ENCODE results near the gene UGT8. TPM values are rescaled to one million over a fixed set of nuclear protein-coding genes. Genes with fewer than 3 reads are reported as not detected.
"Not testable (repeated sequence)": the region's sequence is repeated elsewhere in the genome, so short reads cannot be mapped to it uniquely, and the experiment has no call there.

UGT8 gene
- polyA plus RNA-seq, 2 donors: 0.61 to 1.3 TPM

DNA sequence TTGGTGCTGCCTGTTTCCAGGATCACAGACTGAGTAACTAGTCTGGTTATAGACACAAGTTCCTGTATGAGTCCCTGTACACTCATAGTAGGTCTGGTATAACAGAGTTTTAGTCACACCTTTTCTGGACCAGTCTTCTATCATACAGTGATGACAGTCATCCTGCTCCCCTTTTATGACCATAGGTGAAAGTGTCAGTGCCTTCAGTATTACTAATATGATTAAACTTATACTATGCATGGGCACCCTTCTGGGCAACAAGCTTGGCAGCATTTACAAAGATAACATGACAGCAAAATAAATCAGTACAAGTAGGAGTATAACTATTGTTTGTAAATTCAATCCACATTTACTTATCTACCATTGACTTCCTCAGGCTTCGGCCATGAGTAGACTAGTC is 8.2 kb upstream of the UGT8 start:
- not testable (repeated sequence) for H3K36me3 ChIP-seq (ENCODE audit: control insufficient read depth in 2 of 2, insufficient read depth in 2 of 2, low read length in 1 of 2); H3K4me3 ChIP-seq (ENCODE audit: low read depth in 1 of 2, low read length in 2 of 2); H3K27ac ChIP-seq (ENCODE audit: low read depth in 2 of 2, low read length in 1 of 2); H3K27me3 ChIP-seq (ENCODE audit: control insufficient read depth in 1 of 2, insufficient read depth in 2 of 2, low read length in 2 of 2); H3K4me1 ChIP-seq (ENCODE audit: control insufficient read depth in 2 of 2, insufficient read depth in 2 of 2, low read length in 1 of 2); H3K9me3 ChIP-seq (ENCODE audit: control insufficient read depth in 2 of 2, insufficient read depth in 1 of 2, low read depth in 1 of 2, low read length in 1 of 2)
- WGBS, 2 donors: 92 to 100% methylated on average over 1 of the region's 1 CpG

DNA sequence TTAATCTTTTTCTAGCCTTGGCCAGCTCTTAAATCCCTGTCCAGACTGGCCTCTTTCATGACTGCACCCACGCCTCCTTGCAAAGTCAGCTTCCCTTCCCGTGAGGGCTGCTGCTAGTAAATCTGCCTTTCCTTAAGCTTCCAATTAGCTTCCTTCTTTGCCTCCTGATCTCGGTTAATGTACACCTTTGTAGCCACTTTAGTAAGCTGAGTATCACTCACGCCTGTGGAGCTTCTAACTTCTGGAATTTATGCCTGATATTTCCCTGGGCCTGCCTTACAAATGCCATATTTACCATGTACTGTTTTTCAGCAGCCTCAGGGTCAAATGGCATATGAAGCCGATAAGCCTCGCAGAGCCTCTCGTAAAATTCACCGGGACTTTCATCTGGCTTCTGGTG is 5.1 kb upstream of the UGT8 start:
- no peaks in the 10 kb centered on the region for H3K4me1 ChIP-seq (ENCODE audit: control insufficient read depth in 2 of 2, insufficient read depth in 2 of 2, low read length in 1 of 2)
- no peaks in the 10 kb centered on the region for H3K36me3 ChIP-seq (ENCODE audit: control insufficient read depth in 2 of 2, insufficient read depth in 2 of 2, low read length in 1 of 2)
- peaks cover 0 to 2% of the 10 kb centered on the region in 2 donors for H3K9me3 ChIP-seq (ENCODE audit: control insufficient read depth in 2 of 2, insufficient read depth in 1 of 2, low read depth in 1 of 2, low read length in 1 of 2)
- 74 to 90% methylated on average over 8 of the region's 8 CpGs for WGBS, 2 donors
- no peak overlapping the region for H3K27ac ChIP-seq (ENCODE audit: low read depth in 2 of 2, low read length in 1 of 2)
- no peaks in the 10 kb centered on the region for H3K27me3 ChIP-seq (ENCODE audit: control insufficient read depth in 1 of 2, insufficient read depth in 2 of 2, low read length in 2 of 2)
- no peak overlapping the region for H3K4me3 ChIP-seq (ENCODE audit: low read depth in 1 of 2, low read length in 2 of 2)

DNA sequence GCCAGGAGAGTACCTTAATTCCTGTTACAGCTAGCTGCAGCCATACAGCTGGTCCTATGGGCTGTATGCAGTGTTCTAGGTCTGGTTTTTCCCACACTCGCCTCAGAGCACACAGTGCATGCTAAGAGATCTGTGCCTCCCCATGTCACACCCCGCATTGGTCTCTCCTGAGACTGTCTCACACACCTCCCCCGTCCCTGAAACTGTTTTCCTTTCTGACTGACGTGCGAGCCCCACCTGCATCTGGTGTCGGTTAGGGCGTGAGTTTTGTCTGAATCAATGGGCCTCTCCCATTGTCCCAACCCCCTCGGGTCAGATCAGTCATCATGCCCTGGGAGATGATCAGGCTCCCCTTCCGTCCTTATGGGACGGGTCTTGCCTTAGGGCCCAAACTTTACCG is 3.4 kb upstream of the UGT8 start:
- peaks cover 2 to 4% of the 10 kb centered on the region in 2 donors for H3K4me1 ChIP-seq (ENCODE audit: control insufficient read depth in 2 of 2, insufficient read depth in 2 of 2, low read length in 1 of 2)
- H3K36me3 ChIP-seq (ENCODE audit: control insufficient read depth in 2 of 2, insufficient read depth in 2 of 2, low read length in 1 of 2): no peaks in the 10 kb centered on the region
- H3K9me3 ChIP-seq (ENCODE audit: control insufficient read depth in 2 of 2, insufficient read depth in 1 of 2, low read depth in 1 of 2, low read length in 1 of 2): peaks cover 0 to 2% of the 10 kb centered on the region in 2 donors
- 86 to 88% methylated on average over 11 of the region's 11 CpGs for WGBS, 2 donors
- no peak overlapping the region for H3K4me3 ChIP-seq (ENCODE audit: low read depth in 1 of 2, low read length in 2 of 2)
- no peak overlapping the region for H3K27ac ChIP-seq (ENCODE audit: low read depth in 2 of 2, low read length in 1 of 2)
- H3K27me3 ChIP-seq (ENCODE audit: control insufficient read depth in 1 of 2, insufficient read depth in 2 of 2, low read length in 2 of 2): no peaks in the 10 kb centered on the region

DNA sequence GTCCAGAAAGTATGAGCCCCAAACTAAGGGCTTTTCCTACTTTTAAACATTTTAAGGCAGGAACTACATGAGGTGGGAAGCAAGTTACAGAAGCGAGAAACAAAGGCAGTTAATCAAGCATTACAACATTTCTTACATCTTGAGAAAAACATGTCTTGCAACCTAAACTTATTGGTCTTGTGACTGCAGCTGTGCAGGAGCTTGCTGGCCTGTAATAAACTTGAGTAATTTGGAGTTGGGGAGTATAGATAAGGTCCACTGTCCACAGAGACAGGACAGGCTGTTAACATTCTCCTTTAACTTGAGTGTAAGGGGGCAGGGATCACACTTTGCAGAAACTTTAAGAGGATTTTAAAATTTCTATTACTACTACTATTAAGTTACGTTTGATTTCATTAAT is 2.7 kb upstream of the UGT8 start:
- Histone ChIP-seq H3K4me3 (ENCODE audit: low read depth in 1 of 2, low read length in 2 of 2) (no peak overlapping the region), H3K9me3 (ENCODE audit: control insufficient read depth in 2 of 2, insufficient read depth in 1 of 2, low read depth in 1 of 2, low read length in 1 of 2) (peaks cover 0 to 2% of the 10 kb centered on the region in 2 donors), H3K27me3 (ENCODE audit: control insufficient read depth in 1 of 2, insufficient read depth in 2 of 2, low read length in 2 of 2) (no peaks in the 10 kb centered on the region), H3K36me3 (ENCODE audit: control insufficient read depth in 2 of 2, insufficient read depth in 2 of 2, low read length in 1 of 2) (no peaks in the 10 kb centered on the region), H3K4me1 (ENCODE audit: control insufficient read depth in 2 of 2, insufficient read depth in 2 of 2, low read length in 1 of 2) (peaks cover 2 to 4% of the 10 kb centered on the region in 2 donors), H3K27ac (ENCODE audit: low read depth in 2 of 2, low read length in 1 of 2) (no peak overlapping the region)
- WGBS, 2 donors: 84 to 88% methylated on average over 2 of the region's 2 CpGs

DNA sequence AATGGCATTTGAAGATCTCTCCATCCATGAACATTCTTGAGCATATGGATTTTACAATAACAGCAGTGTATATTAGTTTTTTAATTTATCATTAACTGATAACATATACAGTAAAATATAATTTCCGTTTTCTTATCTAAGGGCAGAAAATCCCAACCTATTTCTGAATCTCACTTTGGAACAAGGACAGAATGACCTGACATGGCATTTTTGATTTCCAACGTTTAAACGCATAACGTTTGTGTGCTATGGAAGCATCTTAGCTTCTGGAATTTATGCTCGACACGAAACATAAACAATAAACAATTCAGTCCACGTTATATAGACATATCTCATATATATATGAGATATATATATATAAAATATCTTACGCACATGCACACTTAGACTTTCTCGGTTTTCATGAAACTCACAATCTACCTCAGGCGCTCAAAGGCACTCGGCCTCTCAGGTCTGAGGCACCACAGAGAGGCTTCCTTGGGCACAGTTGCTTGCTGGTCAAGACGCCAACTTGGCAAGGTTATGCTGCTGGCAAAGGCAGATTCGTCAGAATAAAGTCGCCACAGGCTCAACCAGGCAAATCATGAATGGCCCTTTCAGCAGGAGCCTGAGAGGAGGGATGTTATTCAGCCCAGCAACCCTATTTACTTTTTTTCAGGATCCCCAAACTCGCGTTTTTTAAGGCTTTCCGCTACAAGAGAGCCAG is 1.0 kb upstream of the UGT8 start:
- WGBS, 2 donors: 43 to 52% methylated on average over 17 of the region's 17 CpGs
- Histone ChIP-seq H3K4me3 (ENCODE audit: low read depth in 1 of 2, low read length in 2 of 2) (peak overlapping the region in 1 of 2 donors; percentile 49), H3K36me3 (ENCODE audit: control insufficient read depth in 2 of 2, insufficient read depth in 2 of 2, low read length in 1 of 2) (no peaks in the 10 kb centered on the region), H3K9me3 (ENCODE audit: control insufficient read depth in 2 of 2, insufficient read depth in 1 of 2, low read depth in 1 of 2, low read length in 1 of 2) (peaks cover 0 to 2% of the 10 kb centered on the region in 2 donors), H3K27ac (ENCODE audit: low read depth in 2 of 2, low read length in 1 of 2) (no peak overlapping the region), H3K4me1 (ENCODE audit: control insufficient read depth in 2 of 2, insufficient read depth in 2 of 2, low read length in 1 of 2) (peaks cover 2 to 4% of the 10 kb centered on the region in 2 donors), H3K27me3 (ENCODE audit: control insufficient read depth in 1 of 2, insufficient read depth in 2 of 2, low read length in 2 of 2) (no peaks in the 10 kb centered on the region)

DNA sequence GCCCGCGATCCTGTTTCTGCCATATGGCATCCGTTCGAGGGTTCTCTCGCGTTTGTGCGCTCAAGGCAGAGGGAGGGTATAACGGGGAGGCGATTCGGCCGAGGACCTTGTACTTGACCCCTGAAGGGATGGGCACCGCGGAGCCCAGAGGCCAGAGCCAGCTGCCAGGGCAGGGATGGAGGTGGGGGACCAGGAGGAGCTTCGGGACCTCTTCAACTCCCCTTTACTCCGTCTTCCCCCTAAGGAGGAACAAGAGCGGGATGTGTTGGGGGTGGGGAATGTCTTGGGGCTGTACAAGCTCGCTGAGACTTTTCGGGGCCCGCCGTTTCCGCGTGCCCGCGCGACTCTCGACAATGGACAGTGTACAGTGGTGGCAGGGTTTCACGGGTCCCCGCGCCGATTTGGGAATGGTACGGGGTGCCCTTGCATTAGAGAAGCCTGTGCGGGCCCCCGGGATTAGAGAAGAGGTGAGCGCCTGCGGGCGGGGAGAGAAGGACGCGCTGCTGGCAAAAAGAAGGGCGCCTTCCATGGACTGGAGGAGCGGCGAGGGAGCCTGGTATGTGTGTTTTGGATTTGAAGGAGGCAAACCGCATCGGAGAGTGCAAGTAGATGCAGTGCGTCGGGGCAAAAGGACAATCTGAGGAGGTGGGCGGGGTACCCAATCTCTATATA is 760 bp downstream of the UGT8 start:
- Histone ChIP-seq H3K9me3 (ENCODE audit: control insufficient read depth in 2 of 2, insufficient read depth in 1 of 2, low read depth in 1 of 2, low read length in 1 of 2) (peaks cover 0 to 2% of the 10 kb centered on the region in 2 donors), H3K4me1 (ENCODE audit: control insufficient read depth in 2 of 2, insufficient read depth in 2 of 2, low read length in 1 of 2) (peaks cover 2 to 4% of the 10 kb centered on the region in 2 donors), H3K27ac (ENCODE audit: low read depth in 2 of 2, low read length in 1 of 2) (no peak overlapping the region), H3K36me3 (ENCODE audit: control insufficient read depth in 2 of 2, insufficient read depth in 2 of 2, low read length in 1 of 2) (no peaks in the 10 kb centered on the region), H3K4me3 (ENCODE audit: low read depth in 1 of 2, low read length in 2 of 2) (peak overlapping the region; percentile 49 to 59), H3K27me3 (ENCODE audit: control insufficient read depth in 1 of 2, insufficient read depth in 2 of 2, low read length in 2 of 2) (no peaks in the 10 kb centered on the region)
- 2% methylated on average over 46 of the region's 46 CpGs for WGBS, 2 donors

DNA sequence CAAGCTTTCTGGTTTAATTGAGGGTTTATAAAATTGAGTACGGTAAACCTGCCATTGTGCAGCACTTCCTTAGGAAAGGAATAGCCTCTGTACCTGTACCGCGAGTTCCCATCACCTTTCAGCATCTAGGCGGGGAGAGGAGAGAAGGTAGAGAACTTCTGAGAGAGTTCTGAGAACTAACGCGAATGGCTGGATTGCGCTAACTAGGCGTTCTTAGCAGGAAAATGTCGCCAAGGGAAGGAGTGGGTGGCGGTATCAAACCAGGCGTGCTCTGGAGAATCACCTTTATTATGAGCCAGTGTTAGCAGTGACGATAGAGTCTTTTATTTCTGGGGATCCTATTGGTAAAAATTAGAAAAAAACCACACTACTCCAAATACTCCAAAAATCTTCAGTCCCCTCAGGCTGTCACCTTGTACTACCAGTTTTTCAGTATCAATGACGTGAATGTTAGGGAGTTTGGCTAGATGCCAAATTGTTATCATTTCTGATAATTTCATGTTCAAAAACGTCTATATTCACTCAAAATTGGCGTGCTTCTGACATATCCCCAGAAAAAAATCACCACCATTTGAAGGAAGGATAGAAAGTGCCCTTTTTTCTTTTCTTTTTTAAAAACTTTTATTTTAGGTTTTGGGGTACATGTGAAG is 1.4 kb downstream of the UGT8 start:
- Histone ChIP-seq H3K9me3 (ENCODE audit: control insufficient read depth in 2 of 2, insufficient read depth in 1 of 2, low read depth in 1 of 2, low read length in 1 of 2) (peaks cover 0 to under 1% of the 10 kb centered on the region in 2 donors), H3K27me3 (ENCODE audit: control insufficient read depth in 1 of 2, insufficient read depth in 2 of 2, low read length in 2 of 2) (no peaks in the 10 kb centered on the region), H3K4me3 (ENCODE audit: low read depth in 1 of 2, low read length in 2 of 2) (peak overlapping the region; percentile 49 to 59), H3K4me1 (ENCODE audit: control insufficient read depth in 2 of 2, insufficient read depth in 2 of 2, low read length in 1 of 2) (peaks cover 2 to 4% of the 10 kb centered on the region in 2 donors), H3K36me3 (ENCODE audit: control insufficient read depth in 2 of 2, insufficient read depth in 2 of 2, low read length in 1 of 2) (no peaks in the 10 kb centered on the region), H3K27ac (ENCODE audit: low read depth in 2 of 2, low read length in 1 of 2) (no peak overlapping the region)
- 12 to 14% methylated on average over 15 of the region's 15 CpGs for WGBS, 2 donors

DNA sequence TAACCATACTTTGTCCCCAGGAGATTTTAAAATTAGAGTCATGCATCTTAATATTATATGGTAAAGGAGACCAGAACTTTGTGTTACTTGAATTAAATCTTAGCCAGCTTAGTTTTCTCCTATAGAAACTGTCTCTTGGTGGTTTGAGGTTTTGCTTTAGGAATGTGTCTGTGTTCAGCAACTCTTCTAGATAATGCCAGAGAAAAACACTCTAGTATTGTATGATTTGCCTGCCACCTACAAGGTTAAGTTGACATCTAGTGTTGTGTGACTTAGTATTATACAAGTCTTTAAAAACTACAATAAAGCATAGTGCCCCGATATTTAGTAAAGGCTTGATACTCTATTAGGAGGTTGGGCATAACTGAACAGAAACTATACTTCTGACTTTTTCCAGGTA is 2.1 kb downstream of the UGT8 start:
- H3K36me3 ChIP-seq (ENCODE audit: control insufficient read depth in 2 of 2, insufficient read depth in 2 of 2, low read length in 1 of 2): no peaks in the 10 kb centered on the region
- H3K9me3 ChIP-seq (ENCODE audit: control insufficient read depth in 2 of 2, insufficient read depth in 1 of 2, low read depth in 1 of 2, low read length in 1 of 2): no peaks in the 10 kb centered on the region
- 81 to 97% methylated on average over 1 of the region's 1 CpG for WGBS, 2 donors
- no peaks in the 10 kb centered on the region for H3K27me3 ChIP-seq (ENCODE audit: control insufficient read depth in 1 of 2, insufficient read depth in 2 of 2, low read length in 2 of 2)
- H3K4me1 ChIP-seq (ENCODE audit: control insufficient read depth in 2 of 2, insufficient read depth in 2 of 2, low read length in 1 of 2): peaks cover 2 to 4% of the 10 kb centered on the region in 2 donors
- H3K4me3 ChIP-seq (ENCODE audit: low read depth in 1 of 2, low read length in 2 of 2): no peak overlapping the region
- H3K27ac ChIP-seq (ENCODE audit: low read depth in 2 of 2, low read length in 1 of 2): no peak overlapping the region

DNA sequence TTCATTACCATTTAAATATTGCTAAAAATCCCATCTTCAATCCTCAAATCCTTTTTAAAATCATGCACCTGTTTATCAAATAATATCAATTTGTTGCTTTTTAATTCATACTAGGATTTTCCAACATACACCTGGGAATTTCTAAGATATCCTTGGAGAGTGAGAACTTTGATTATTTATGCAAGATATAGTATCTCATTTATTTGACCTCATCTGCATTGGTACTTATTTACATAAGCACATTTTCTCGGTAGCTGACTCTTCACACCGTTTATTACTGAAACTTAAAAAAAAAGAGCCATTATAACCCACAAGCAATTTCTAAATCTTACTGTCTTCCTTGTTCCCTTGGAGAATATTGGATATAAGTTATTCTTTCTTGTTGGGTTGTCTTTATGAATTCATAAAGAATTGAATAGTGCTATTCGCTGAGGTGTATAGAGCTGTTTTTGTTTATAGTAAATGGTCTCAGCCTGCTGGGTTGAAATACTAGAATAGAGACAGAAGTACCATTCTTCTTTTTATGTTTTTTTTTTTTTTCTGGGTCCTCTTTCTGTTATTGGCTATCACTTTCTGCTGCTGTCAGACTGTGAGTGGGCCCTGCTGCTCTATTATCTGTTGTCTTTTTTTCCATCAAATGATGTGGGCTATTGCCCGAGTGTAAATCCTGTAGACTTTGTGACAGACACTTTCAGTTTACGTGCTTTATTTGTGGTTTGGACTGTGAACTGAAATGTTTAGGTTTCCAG is 2.9 kb downstream of the UGT8 start:
- Histone ChIP-seq H3K4me3 (ENCODE audit: low read depth in 1 of 2, low read length in 2 of 2) (no peak overlapping the region), H3K27me3 (ENCODE audit: control insufficient read depth in 1 of 2, insufficient read depth in 2 of 2, low read length in 2 of 2) (no peaks in the 10 kb centered on the region), H3K9me3 (ENCODE audit: control insufficient read depth in 2 of 2, insufficient read depth in 1 of 2, low read depth in 1 of 2, low read length in 1 of 2) (no peaks in the 10 kb centered on the region), H3K27ac (ENCODE audit: low read depth in 2 of 2, low read length in 1 of 2) (no peak overlapping the region), H3K4me1 (ENCODE audit: control insufficient read depth in 2 of 2, insufficient read depth in 2 of 2, low read length in 1 of 2) (peaks cover 2 to 4% of the 10 kb centered on the region in 2 donors), H3K36me3 (ENCODE audit: control insufficient read depth in 2 of 2, insufficient read depth in 2 of 2, low read length in 1 of 2) (no peaks in the 10 kb centered on the region)
- 74 to 81% methylated on average over 5 of the region's 5 CpGs for WGBS, 2 donors

Measured in esophagus (tissue), 2 donors.